ENCODE measurements around the gene FAF1.
"Not testable (repeated sequence)": the region's sequence is repeated elsewhere in the genome, so short reads cannot be mapped to it uniquely, and the experiment has no call there.

FAF1 gene

GRCh38 chr1:50959913-50960844 lies at the start of gene FAF1:
TSS of gene FAF1 (minus strand) at chr1:50960267. CDS start at chr1:50959811, 456 bp downstream.
- peak; percentile 97 for DNase-seq

GRCh38 chr1:51009381-51009780 lies 49.3 kb upstream of the FAF1 start:
- no peak for DNase-seq

GRCh38 chr1:51005549-51005948 lies 45.5 kb upstream of the FAF1 start:
- DNase-seq: not testable (repeated sequence)

GRCh38 chr1:51002516-51002915 lies 42.4 kb upstream of the FAF1 start:
- DNase-seq: no peak

DNA sequence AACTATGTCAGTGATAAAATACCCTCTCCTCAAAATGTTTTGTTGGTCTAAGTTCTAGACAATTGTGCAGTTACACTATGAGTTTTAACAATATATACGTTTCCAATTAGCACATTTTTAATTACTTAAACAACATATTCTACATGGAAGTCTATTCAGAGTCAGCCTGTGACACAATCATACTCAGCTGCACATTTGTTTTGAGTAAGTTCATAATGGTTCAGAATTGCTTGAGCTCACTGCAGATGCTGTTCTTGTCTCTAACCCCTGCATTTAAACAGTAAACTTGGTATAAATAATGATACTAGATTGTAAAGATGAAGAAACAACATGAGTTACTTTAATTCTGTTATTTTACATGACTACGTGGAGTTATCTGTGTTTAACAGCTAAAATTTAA lies 40.6 kb upstream of the FAF1 start:
- no peak for DNase-seq

DNA sequence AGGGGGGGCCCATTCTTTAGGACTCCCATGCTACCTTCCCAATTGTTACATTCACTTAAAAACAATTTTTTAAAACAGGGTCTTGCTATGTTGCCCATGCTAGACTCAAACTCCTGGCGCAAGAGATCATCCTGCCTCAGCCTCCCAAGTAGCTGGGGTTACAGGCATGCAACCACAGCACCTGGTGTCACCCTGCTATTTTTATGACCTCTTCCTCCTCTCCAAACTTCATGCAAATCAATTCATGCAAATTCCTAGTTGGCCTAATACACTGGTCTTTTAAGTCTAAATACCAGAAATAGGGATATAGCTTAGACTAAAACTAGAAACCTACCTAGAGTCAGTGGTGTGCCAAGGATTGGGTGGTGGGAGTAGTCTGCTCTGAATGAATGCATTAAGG lies 40.1 kb upstream of the FAF1 start:
- no peak for DNase-seq

DNA sequence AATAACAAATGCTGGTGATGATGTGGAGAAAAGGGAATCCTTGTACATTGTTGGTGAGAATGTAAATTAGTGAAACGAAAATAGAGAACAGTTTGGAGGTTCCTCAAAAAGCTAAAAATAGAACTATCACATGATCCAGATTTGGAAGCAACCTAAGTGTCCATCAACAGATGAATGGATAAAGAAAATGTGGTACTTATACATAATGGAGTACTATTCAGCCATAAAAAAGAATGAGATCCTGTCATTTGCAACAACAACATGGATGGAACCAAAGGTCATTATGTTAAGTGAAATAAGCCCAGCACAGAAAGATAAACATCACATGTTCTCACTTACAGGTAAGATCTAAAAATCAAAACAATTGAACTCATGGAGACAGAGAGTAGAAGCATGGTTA lies 39.3 kb upstream of the FAF1 start:
- DNase-seq: not testable (repeated sequence)

- no peak for DNase-seq
Measured at GRCh38 chr1:50996083-50996482, 36.0 kb upstream of the FAF1 start.

DNA sequence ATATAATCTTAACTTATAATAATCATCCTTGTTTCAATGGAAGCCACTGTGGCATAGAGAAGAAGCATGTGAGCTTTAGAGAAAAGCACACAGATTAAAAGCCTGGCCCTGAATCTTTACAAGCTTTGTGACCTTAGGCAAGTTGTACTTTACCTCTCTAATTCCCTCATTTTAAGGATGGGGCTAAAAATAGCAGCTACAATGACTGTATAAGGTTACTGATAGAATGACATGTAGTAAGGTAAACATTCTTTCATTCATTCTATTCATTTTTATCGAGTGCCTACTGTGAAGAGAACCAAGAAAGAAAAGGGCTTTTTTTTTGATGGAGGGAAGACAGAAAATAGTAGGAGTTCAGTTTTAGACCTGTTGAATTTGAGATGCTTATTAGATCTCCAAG lies 35.6 kb upstream of the FAF1 start:
- no peak for DNase-seq

DNA sequence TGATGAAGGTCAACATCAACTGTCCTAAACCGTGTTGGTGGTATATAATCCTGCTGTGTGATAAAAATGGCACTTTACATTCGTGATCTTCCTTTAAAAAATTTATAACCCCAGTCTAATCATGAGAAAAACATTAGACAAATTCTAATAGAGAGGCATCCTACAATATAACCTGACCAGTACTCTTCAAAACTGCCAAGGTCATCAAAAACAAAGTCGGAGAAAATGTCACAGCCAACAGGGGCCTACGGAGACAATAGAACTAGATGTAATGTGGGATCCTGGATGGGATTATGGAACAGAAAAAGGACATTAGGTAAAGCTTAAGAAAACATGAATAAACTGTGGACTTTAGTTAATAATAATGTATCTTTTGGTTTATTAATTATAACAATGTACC lies 34.9 kb upstream of the FAF1 start:
- no peak for DNase-seq

- no peak for DNase-seq
Measured at GRCh38 chr1:50993645-50994044, 33.6 kb upstream of the FAF1 start.

DNA sequence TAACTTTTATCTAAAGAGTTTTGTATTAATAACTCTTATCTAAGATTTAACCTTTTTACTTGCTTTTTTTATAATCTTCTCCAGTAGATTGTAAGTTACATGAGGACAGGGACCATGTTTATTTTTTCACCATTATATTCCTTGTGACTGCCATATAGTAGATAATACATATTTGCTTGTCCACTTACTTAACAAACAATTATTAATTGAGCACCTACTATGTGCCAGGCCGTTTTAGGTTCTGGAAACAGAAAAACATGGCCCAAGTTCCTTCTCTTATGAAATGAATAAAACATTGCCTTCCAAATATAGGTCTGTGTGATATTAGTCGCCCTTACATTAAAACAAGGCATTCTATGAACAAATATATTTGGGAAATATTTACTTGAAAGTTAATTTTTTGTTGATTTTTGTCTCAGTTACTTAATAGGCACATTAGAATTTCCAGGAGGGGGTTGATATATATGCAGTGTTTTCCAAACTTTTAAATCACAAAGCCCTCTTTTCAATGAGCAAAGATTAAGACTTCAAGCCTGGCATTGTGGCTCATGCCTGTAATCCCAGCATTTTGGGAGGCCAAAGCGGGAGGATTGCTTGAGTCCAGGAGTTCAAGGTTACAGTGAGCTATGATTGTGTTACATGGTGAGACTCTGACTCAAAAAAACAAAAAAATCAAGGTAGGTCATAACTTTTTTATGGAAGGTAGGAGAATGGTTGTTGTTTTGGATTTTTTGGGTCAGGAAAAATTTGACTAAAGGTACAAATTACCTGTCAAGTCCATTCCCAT lies 32.7 kb upstream of the FAF1 start:
- DNase-seq: no peak

DNA sequence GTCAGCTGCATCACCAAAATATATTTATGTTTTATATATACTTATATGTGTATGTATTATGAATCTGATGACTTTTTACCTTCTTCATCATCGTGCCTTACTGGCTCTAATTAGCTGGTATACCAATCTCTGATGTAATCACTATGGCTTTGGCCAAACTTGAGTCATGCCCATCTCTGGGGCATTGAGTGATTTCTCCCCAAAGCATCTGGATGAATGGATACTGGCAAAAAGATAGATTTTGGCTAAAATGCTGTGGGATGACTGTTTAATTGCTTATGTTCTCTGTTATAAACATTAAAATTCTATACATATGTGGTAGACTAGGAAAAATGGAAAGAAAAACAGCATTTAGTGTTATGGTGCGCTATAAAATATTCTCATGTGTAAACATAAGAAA lies 29.6 kb upstream of the FAF1 start:
- DNase-seq: no peak

GRCh38 chr1:50986653-50987052 lies 26.6 kb upstream of the FAF1 start:
- no peak for DNase-seq

DNA sequence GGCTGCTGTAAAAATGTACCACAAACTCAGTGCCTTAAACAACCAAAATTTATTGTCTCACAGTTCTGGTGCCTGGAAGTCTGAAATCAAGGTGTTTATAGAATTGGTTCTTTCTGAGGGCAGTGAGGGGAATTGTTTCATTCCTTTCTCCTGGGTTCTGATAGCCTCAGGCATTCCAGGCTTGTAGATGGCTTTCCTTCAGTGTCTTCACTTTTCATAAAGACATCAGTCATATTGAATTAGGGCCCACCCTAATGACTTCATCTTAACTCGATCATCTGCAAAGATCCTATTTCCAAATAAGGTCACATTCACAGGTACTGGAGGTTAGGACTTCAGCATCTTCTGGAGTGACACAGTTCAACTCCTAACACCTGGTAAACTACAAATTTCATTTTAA lies 25.0 kb upstream of the FAF1 start:
- DNase-seq: no peak

DNA sequence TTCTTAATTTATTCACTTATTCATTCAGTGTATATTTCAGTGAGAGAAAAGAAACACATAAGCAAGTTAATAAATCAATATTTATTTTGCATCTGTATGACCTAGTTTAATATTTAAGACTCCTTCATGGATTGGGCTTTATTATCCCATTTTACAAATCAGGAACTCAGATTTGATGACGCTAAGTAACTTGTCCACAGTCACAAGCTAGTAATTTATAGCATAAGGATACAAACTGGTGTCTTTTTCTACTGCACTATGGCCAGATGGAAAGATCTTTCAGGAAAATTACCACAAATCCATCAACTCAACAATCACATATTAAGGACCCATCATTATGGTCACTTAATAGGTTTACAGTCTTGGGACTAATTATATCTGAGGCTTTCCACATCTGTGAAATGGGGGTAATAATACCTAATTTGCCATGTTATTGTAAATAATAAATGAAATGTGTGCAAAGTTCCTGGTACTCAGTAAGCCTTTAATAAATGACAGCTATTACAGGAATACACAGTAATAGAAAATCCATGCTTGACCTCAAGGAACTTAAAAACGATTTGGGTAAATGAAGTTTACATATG lies 23.2 kb upstream of the FAF1 start:
- DNase-seq: no peak

GRCh38 chr1:50982611-50983010 lies 22.5 kb upstream of the FAF1 start:
- DNase-seq: no peak

GRCh38 chr1:50981741-50982140 lies 21.7 kb upstream of the FAF1 start:
- no peak for DNase-seq

GRCh38 chr1:50980505-50980904 lies 20.4 kb upstream of the FAF1 start:
- no peak for DNase-seq

DNA sequence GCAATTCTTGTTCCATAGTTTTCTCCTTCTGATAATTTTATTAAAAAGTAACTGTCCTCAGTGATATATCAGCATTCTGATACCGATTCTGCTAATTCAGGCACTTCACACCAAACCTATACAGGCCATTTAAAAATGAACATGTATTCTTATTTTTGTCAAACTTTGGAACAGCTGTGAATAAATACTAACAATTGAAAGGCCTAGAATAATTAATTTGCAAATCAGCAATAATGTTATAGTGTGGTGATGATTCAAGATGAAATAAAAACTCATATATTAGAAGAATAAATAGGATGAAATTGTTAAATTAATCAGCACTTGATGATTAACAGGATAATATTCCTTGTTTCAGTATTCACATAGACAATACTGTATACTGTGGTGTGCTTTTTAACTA lies 19.9 kb upstream of the FAF1 start:
- DNase-seq: no peak

DNA sequence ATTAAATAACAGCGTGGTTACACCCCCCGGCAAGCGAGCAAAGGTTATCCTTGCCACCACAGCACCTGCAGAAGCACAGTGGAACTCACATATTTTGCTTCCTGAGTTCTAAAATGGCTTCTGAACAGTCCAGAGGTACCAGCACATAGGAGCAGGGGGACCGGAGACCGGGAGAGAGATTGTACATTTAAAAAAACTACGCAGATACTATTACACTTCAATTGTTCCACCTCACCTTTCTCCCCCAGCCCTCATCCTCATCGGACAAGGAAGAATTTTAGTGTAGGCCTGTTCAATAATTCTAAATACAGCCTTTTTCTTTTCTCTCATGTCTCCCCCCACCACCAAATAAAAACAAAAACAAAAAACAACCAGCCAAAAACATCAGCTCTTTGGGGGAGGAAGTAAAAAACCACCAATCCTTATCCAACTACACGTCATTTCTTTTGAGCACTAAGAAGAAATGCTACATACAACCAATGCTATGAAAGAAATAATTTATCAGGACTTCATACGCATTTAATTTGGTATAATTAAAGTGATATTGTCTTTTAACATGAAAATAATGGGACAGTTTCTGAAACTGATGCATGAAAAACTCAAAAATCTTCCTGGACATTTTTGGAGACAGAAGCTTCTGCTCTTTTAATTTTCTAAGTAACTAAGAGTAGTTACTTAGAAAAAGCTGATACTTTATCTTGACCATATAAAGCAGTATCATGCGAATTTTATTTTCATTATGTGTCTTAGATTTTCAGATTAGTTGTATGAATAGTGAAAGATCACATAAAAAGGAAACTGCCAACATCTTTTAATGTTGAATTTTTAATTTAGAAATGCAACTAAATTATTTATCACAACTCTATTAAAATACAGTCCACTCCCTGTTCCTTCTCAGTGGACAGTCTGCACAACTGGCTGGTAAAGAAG lies 19.1 kb upstream of the FAF1 start:
- no peak for DNase-seq

GRCh38 chr1:50978144-50978851 lies 18.2 kb upstream of the FAF1 start:
- peak; percentile 44 for DNase-seq
